T-helper 17 cell (primary cell): Measurements from ENCODE around the gene PKNOX2. TPM values are rescaled to one million over a fixed set of nuclear protein-coding genes. Genes with fewer than 3 reads are reported as not detected.

Experiments used
- ATAC-seq: fragments of 150-1000 bp; cut with Tn5 transposase; 2 replicates; pipeline ENCODE4 v1.10.0; 2021; ENCODE audit warnings: mild to moderate bottlenecking, moderate library complexity
- DNase-seq, 3 donors: peaks; one replicate each; pipeline versions ENCODE4 v3.0.0 to v3.0.0-alpha.2; 2020 to 2021
- H3K9me3 ChIP-seq: one replicate; pipeline ENCODE4 v1.7.0; 2013; ENCODE audit warnings: low read length, mild to moderate bottlenecking; ENCODE audit not compliant: control insufficient read depth, poor library complexity, severe bottlenecking
- H3K27ac Mint-ChIP-seq: one replicate; pipeline ENCODE4 v1.8.0; 2022; ENCODE audit warnings: mild to moderate bottlenecking, moderate library complexity, mixed read lengths
- H3K27me3 Mint-ChIP-seq: one replicate; pipeline ENCODE4 v1.8.0; 2022; ENCODE audit warnings: mixed read lengths
- H3K36me3 Mint-ChIP-seq: one replicate; pipeline ENCODE4 v1.8.0; 2022; ENCODE audit warnings: low read depth, mixed read lengths
- H3K4me1 Mint-ChIP-seq: one replicate; pipeline ENCODE4 v1.8.0; 2022; ENCODE audit warnings: mild to moderate bottlenecking, mixed read lengths
- H3K4me3 Mint-ChIP-seq: one replicate; pipeline ENCODE4 v1.8.0; 2022; ENCODE audit warnings: mild to moderate bottlenecking, moderate library complexity, mixed read lengths
- total RNA-seq, 4 donors: library from RNA in 2 of 4; stranded (reverse) in 2 of 4; gene quantifications; one replicate each; pipeline ENCODE4 v1.2.3 and lab custom pipeline; 2022 to 2026

PKNOX2 gene
- total RNA-seq, 2 donors from 2014 or later = not detected

- peaks cover 75% of the 10 kb centered on the region for H3K27me3 Mint-ChIP-seq
- H3K9me3 ChIP-seq = no peaks in the 10 kb centered on the region
- ATAC-seq (no peak), DNase-seq (no peak)
- no peak overlapping the region for H3K27ac Mint-ChIP-seq
- H3K4me1 Mint-ChIP-seq = no peaks in the 10 kb centered on the region
- peaks cover 2% of the 10 kb centered on the region for H3K36me3 Mint-ChIP-seq
- H3K4me3 Mint-ChIP-seq = no peak overlapping the region
These were observed 18.0 kb downstream of the PKNOX2 start for GRCh38 chr11:125182573-125182972.

- ATAC-seq = no peak
- no peaks in the 10 kb centered on the region for H3K9me3 ChIP-seq
- H3K4me3 Mint-ChIP-seq = no peak overlapping the region
- H3K27me3 Mint-ChIP-seq = peaks cover 81% of the 10 kb centered on the region
- H3K4me1 Mint-ChIP-seq = no peaks in the 10 kb centered on the region
- no peak overlapping the region for H3K27ac Mint-ChIP-seq
- no peak for DNase-seq
- peaks cover 2% of the 10 kb centered on the region for H3K36me3 Mint-ChIP-seq
These were observed 19.1 kb downstream of the PKNOX2 start for GRCh38 chr11:125183641-125184040.

GRCh38 chr11:125188021-125188420 lies 23.5 kb downstream of the PKNOX2 start:
- H3K4me3 Mint-ChIP-seq = no peak overlapping the region
- H3K9me3 ChIP-seq = no peaks in the 10 kb centered on the region
- no peaks in the 10 kb centered on the region for H3K4me1 Mint-ChIP-seq
- peaks cover 10% of the 10 kb centered on the region for H3K36me3 Mint-ChIP-seq
- ATAC-seq (no peak), DNase-seq (no peak)
- H3K27me3 Mint-ChIP-seq = peaks cover 86% of the 10 kb centered on the region
- no peak overlapping the region for H3K27ac Mint-ChIP-seq

- Mint-ChIP-seq H3K36me3 (peaks cover 8% of the 10 kb centered on the region), H3K27ac (no peak overlapping the region), H3K27me3 (peaks cover 77% of the 10 kb centered on the region)
These were observed 26.0 kb downstream of the PKNOX2 start for GRCh38 chr11:125190566-125190965.

GRCh38 chr11:125192183-125192582 lies 27.6 kb downstream of the PKNOX2 start:
- Mint-ChIP-seq H3K4me1 (no peaks in the 10 kb centered on the region), H3K27ac (no peak overlapping the region), H3K4me3 (no peak overlapping the region), H3K36me3 (peaks cover 8% of the 10 kb centered on the region), H3K27me3 (peaks cover 70% of the 10 kb centered on the region)
- ATAC-seq = no peak
- DNase-seq = no peak
- no peaks in the 10 kb centered on the region for H3K9me3 ChIP-seq

More at GRCh38 chr11:125190566-125190965, 26.0 kb downstream of the PKNOX2 start:
- ATAC-seq = no peak
- H3K4me3 Mint-ChIP-seq = no peak overlapping the region
- no peaks in the 10 kb centered on the region for H3K4me1 Mint-ChIP-seq
- H3K9me3 ChIP-seq = no peaks in the 10 kb centered on the region
- no peak for DNase-seq

GRCh38 chr11:125192717-125193415 lies 28.3 kb downstream of the PKNOX2 start:
- no peaks in the 10 kb centered on the region for H3K9me3 ChIP-seq
- H3K27ac Mint-ChIP-seq = no peak overlapping the region
- peaks cover 68% of the 10 kb centered on the region for H3K27me3 Mint-ChIP-seq
- no peak for DNase-seq
- H3K4me3 Mint-ChIP-seq = no peak overlapping the region
- H3K36me3 Mint-ChIP-seq = peaks cover 8% of the 10 kb centered on the region
- no peak for ATAC-seq
- no peaks in the 10 kb centered on the region for H3K4me1 Mint-ChIP-seq

- Mint-ChIP-seq H3K27ac (no peak overlapping the region), H3K4me3 (no peak overlapping the region), H3K36me3 (peaks cover 8% of the 10 kb centered on the region), H3K27me3 (peaks cover 68% of the 10 kb centered on the region), H3K4me1 (no peaks in the 10 kb centered on the region)
- DNase-seq (no peak), ATAC-seq (no peak)
- H3K9me3 ChIP-seq = no peaks in the 10 kb centered on the region
These were observed 28.8 kb downstream of the PKNOX2 start for GRCh38 chr11:125193416-125193726.

GRCh38 chr11:125193841-125194240 lies 29.3 kb downstream of the PKNOX2 start:
- H3K27me3 Mint-ChIP-seq = peaks cover 68% of the 10 kb centered on the region
- ATAC-seq = no peak
- H3K27ac Mint-ChIP-seq = no peak overlapping the region

GRCh38 chr11:125199915-125200314 lies 35.4 kb downstream of the PKNOX2 start:
- Mint-ChIP-seq H3K36me3 (peaks cover 2% of the 10 kb centered on the region), H3K4me3 (no peak overlapping the region), H3K27ac (no peak overlapping the region), H3K4me1 (peaks cover 3% of the 10 kb centered on the region), H3K27me3 (peaks cover 52% of the 10 kb centered on the region)
- no peak for DNase-seq
- ATAC-seq = no peak
- no peaks in the 10 kb centered on the region for H3K9me3 ChIP-seq

More at GRCh38 chr11:125193841-125194240, 29.3 kb downstream of the PKNOX2 start:
- Mint-ChIP-seq H3K4me1 (peaks cover 3% of the 10 kb centered on the region), H3K36me3 (peaks cover 8% of the 10 kb centered on the region), H3K4me3 (no peak overlapping the region)
- no peaks in the 10 kb centered on the region for H3K9me3 ChIP-seq
- no peak for DNase-seq

GRCh38 chr11:125200441-125200840 lies 35.9 kb downstream of the PKNOX2 start:
- DNase-seq (no peak), ATAC-seq (no peak)
- H3K36me3 Mint-ChIP-seq = peaks cover 2% of the 10 kb centered on the region
- peaks cover 3% of the 10 kb centered on the region for H3K4me1 Mint-ChIP-seq
- H3K27ac Mint-ChIP-seq = no peak overlapping the region
- no peak overlapping the region for H3K4me3 Mint-ChIP-seq
- H3K27me3 Mint-ChIP-seq = peaks cover 50% of the 10 kb centered on the region
- no peaks in the 10 kb centered on the region for H3K9me3 ChIP-seq

GRCh38 chr11:125201525-125202141 lies 37.1 kb downstream of the PKNOX2 start:
- H3K9me3 ChIP-seq = no peaks in the 10 kb centered on the region
- Mint-ChIP-seq H3K4me3 (no peak overlapping the region), H3K27ac (no peak overlapping the region), H3K27me3 (peaks cover 50% of the 10 kb centered on the region), H3K4me1 (peaks cover 3% of the 10 kb centered on the region), H3K36me3 (peaks cover 2% of the 10 kb centered on the region)
- DNase-seq = no peak
- ATAC-seq = no peak

GRCh38 chr11:125202362-125202880 lies 37.9 kb downstream of the PKNOX2 start:
- peaks cover 50% of the 10 kb centered on the region for H3K27me3 Mint-ChIP-seq
- DNase-seq = no peak
- peaks cover 3% of the 10 kb centered on the region for H3K4me1 Mint-ChIP-seq
- no peak for ATAC-seq
- H3K9me3 ChIP-seq = no peaks in the 10 kb centered on the region
- H3K4me3 Mint-ChIP-seq = no peak overlapping the region
- no peak overlapping the region for H3K27ac Mint-ChIP-seq
- H3K36me3 Mint-ChIP-seq = peaks cover 2% of the 10 kb centered on the region

GRCh38 chr11:125202977-125203376 lies 38.4 kb downstream of the PKNOX2 start:
- H3K4me1 Mint-ChIP-seq = peaks cover 3% of the 10 kb centered on the region
- ATAC-seq (no peak), DNase-seq (no peak)
- peaks cover 46% of the 10 kb centered on the region for H3K27me3 Mint-ChIP-seq
- H3K4me3 Mint-ChIP-seq = no peak overlapping the region
- no peak overlapping the region for H3K27ac Mint-ChIP-seq
- H3K9me3 ChIP-seq = no peaks in the 10 kb centered on the region
- H3K36me3 Mint-ChIP-seq = peaks cover 2% of the 10 kb centered on the region
